Heart left ventricle (tissue), 16 donors: ENCODE results near the gene VMP1. TPM values are rescaled to one million over a fixed set of nuclear protein-coding genes. Genes with fewer than 3 reads are reported as not detected.

Source experiments
- ATAC-seq, 4 donors: fragments of 200-7000 bp; cut with Tn5 transposase; one replicate each; pipeline ENCODE4 v1.9.1; 2020 to 2022; ENCODE audit warnings: moderate library complexity in 4 of 4, mild to moderate bottlenecking in 3 of 4, moderate number of reproducible peaks in 1 of 4
- DNase-seq, 5 donors: peaks; one replicate each; pipeline ENCODE4 v3.0.0-alpha.2; 2020
- H3K27ac ChIP-seq, 12 donors: fragments of 200-600 bp; sonication (generic) in 4 of 12; one replicate each; pipeline versions ENCODE4 v1.5.0 to v1.8.0; 2016 to 2022; ENCODE audit warnings: mild to moderate bottlenecking in 2 of 12
- H3K27me3 ChIP-seq, 9 donors: fragments of 200-600 bp; sonication (generic) in 2 of 9; one replicate each; pipeline versions ENCODE4 v1.5.1 to v1.8.0; 2016 to 2022; ENCODE audit warnings: mild to moderate bottlenecking in 3 of 9
- H3K36me3 ChIP-seq, 9 donors: fragments of 200-600 bp; sonication (generic) in 2 of 9; one replicate each; pipeline versions ENCODE4 v1.5.0 to v1.8.0; 2018 to 2022; ENCODE audit warnings: mild to moderate bottlenecking in 2 of 9
- H3K4me1 ChIP-seq, 12 donors: fragments of 200-600 bp; sonication (generic) in 4 of 12; one replicate each; pipeline versions ENCODE4 v1.5.0 to v1.8.0; 2016 to 2022; ENCODE audit warnings: mild to moderate bottlenecking in 3 of 12
- H3K4me3 ChIP-seq, 12 donors: fragments of 200-600 bp; sonication (generic) in 4 of 12; one replicate each; pipeline versions ENCODE4 v1.5.0 to v1.8.0; 2017 to 2022; ENCODE audit warnings: mild to moderate bottlenecking in 9 of 12, moderate library complexity in 4 of 12
- H3K9me3 ChIP-seq, 12 donors: fragments of 200-600 bp; sonication (generic) in 4 of 12; one replicate each; pipeline versions ENCODE4 v1.5.0 to v1.8.0; 2016 to 2022; ENCODE audit warnings: mild to moderate bottlenecking in 1 of 12
- POLR2A ChIP-seq, 2 donors: fragments of 450-650 bp; IDR thresholded peaks; one replicate each; pipeline ENCODE4 v1.6.1; 2017; ENCODE audit warnings: antibody characterized with exemption in 2 of 2, mild to moderate bottlenecking in 2 of 2, moderate library complexity in 2 of 2
- WGBS, 4 donors: extraction: QIAGEN DNeasy Blood & Tissue Kit in 2 of 4; methylation state at CpG; one replicate each; pipeline versions ENCODE4 v1.1.5 to v1.1.7; 2013 to 2018; 5-methylcytosine and 5-hydroxymethylcytosine counted together
- intact Hi-C, 10 donors: fragments of 100-400 bp; cut with DNase I; formaldehyde crosslinking; loops; one replicate each; pipeline versions ENCODE4 v1.11.1 to v1.14.2; 2022
- polyA plus RNA-seq, 2 donors: library from polyadenylated mRNA; stranded (reverse); fragments of 200-250 nt; gene quantifications; one replicate each; pipeline ENCODE4 v1.2.3, GENCODE V29; 2013
- total RNA-seq, 9 donors: library from RNA; depleted of rRNA in 2 of 9; stranded (reverse); fragments of >200 nt in 2 of 9; fragmentation: NEBNext Ultra II Directional in 3 of 9; extraction: Animal tissue kit (Norgen Biotek cat#: 25700) in 3 of 9; gene quantifications; one replicate each; pipeline versions ENCODE4 v1.1.0 to v1.2.4, GENCODE V29; 2016 to 2023
- TF ChIP-seq, protein P1 (sequence below), 12 donors: fragments of 200-600 bp; sonication (generic) in 4 of 12; IDR thresholded peaks; one replicate each; pipeline versions ENCODE4 v1.5.0 to v1.8.0; 2018 to 2022; ENCODE audit warnings: antibody characterized with exemption in 12 of 12, mild to moderate bottlenecking in 5 of 12
- donor health status: ischemic (EF 13 %, LVEDD 7.1; RV severe dilation, severe dysfunction).
- donor health status: healthy with polysubstance abuse.
- donor health status: DM: no; HTN: yes; CAD: no.
- donor health status: DM: no; HTN: no; CAD: no.
- donor health status: ischemic (EF 25% LVEDD 6.9; RV normal size, moderate dysfunction).
- donor health status: ischemic (EF 25% LVEDD 5.7; RV mildly dilated, moderate dysfunction).
- donor health status: healthy.
- donor health status: DM: yes; HTN: yes; CAD: no.
- donor health status: ischemic (EF 35%, LVEDD 5.7; RV mildly dilated, moderate dysfunction).
- donor health status: nonischemic (EF 11% LVEDD 7.7; RV severe dilation, severe dysfunction).
- donor health status: DM: yes; HTN: yes; CAD: no.
- donor health status: PGD.
- donor health status: ischemic (EF 29% LVEDD 5.4; RV normal size, mild dysfunction).
- donor health status: nonischemic (EF 23%, LVEDD 6.1; RV moderate dilation, normal function).

The VMP1 gene
- total and polyA plus RNA-seq, 11 donors, result 19.3 to 181 (median 50.1) TPM

DNA sequence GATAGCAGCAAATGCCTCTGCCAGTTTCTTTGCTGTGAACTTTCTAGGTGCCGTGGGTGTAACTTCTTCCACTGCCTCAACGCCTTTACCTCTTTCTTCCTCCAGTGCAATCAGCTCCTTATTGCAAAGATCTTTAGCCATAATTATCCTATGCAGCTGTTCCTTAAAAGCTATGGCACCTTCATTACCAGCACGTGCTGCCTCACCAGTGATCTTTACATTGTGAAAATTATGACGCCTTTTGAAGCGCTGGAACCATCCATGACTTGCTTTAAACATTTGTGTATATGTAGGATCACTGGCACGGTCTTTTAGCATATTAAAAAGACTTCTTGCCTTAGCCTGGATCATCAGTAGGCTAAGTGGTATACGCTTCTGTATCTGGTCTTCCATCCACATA, 8.2 kb upstream of the VMP1 start:
- TF ChIP-seq, protein P1, sequence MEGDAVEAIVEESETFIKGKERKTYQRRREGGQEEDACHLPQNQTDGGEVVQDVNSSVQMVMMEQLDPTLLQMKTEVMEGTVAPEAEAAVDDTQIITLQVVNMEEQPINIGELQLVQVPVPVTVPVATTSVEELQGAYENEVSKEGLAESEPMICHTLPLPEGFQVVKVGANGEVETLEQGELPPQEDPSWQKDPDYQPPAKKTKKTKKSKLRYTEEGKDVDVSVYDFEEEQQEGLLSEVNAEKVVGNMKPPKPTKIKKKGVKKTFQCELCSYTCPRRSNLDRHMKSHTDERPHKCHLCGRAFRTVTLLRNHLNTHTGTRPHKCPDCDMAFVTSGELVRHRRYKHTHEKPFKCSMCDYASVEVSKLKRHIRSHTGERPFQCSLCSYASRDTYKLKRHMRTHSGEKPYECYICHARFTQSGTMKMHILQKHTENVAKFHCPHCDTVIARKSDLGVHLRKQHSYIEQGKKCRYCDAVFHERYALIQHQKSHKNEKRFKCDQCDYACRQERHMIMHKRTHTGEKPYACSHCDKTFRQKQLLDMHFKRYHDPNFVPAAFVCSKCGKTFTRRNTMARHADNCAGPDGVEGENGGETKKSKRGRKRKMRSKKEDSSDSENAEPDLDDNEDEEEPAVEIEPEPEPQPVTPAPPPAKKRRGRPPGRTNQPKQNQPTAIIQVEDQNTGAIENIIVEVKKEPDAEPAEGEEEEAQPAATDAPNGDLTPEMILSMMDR (IDR thresholded peaks at IDR 0.05), result no peak
- TF ChIP-seq POLR2A (IDR thresholded peaks at IDR 0.05), result no peak
- no peak for ATAC-seq
- H3K4me1 ChIP-seq, result peaks cover 0 to 34% (median 0%) of the 10 kb centered on the region in 12 donors
- H3K4me3 ChIP-seq, result no peak overlapping the region
- intact Hi-C loops, result no loop called here
- no peaks in the 10 kb centered on the region for H3K9me3 ChIP-seq
- no peaks in the 10 kb centered on the region for H3K27me3 ChIP-seq
- no peak for DNase-seq
- no peak overlapping the region for H3K27ac ChIP-seq
- WGBS, 4 donors, result 94 to 96% (median 95%) methylated on average over 7 of the region's 7 CpGs
- H3K36me3 ChIP-seq, result peaks cover 0 to 91% (median 64%) of the 10 kb centered on the region in 9 donors

DNA sequence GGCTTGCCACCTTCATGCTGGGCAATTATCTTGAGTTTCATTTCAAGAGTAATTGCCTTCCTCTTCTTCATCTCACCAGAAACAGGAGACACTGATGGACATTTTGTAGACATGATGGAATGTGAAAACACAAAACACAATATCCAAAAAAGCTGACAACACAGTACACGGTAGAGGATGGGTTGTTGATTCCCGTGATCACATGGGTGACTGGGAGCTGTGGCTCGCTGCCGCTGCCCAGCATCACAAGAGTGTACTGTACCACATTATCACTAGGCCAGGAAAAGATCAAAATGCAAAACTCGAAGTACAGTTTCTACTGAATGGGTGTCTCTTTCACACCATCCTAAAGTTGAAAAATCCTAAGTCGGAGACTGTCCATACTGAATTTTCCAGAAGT, 7.7 kb upstream of the VMP1 start:
- peaks cover 0 to 37% (median 0%) of the 10 kb centered on the region in 12 donors for H3K4me1 ChIP-seq
- TF ChIP-seq POLR2A (IDR thresholded peaks at IDR 0.05), result no peak
- TF ChIP-seq, protein P1 (IDR thresholded peaks at IDR 0.05), result no peak
- intact Hi-C loops, result loop anchor here in 1 of 10 donors (5.0 kb wide), 1 partner anchor 32 kb away; no protein-coding TSS in a partner anchor
- ATAC-seq (no peak), DNase-seq (no peak)
- H3K4me3 ChIP-seq, result no peak overlapping the region
- H3K36me3 ChIP-seq, result peaks cover 0 to 87% (median 59%) of the 10 kb centered on the region in 9 donors
- no peaks in the 10 kb centered on the region for H3K27me3 ChIP-seq
- no peak overlapping the region for H3K27ac ChIP-seq
- 91 to 93% (median 92%) methylated on average over 6 of the region's 6 CpGs for WGBS, 4 donors
- H3K9me3 ChIP-seq, result no peaks in the 10 kb centered on the region

DNA sequence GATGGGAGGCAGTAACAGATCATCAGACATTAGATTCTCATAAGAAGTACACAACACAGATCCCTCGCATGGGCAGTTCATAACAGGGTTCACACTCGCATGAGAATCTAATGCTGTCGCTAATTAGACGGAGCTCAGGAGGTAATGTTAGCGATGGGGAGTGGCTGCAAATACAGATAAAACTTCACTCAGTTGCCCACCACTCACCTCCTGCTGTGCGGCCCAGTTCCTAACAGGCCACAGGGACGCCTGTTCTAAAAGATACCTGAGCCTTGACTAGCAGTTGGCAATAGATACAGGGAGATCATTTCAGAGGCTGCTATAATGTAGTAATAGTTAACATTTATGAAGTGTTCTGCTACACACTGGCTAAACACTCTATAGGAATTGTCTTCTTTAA, 5.2 kb upstream of the VMP1 start:
- Histone ChIP-seq H3K9me3 (no peaks in the 10 kb centered on the region), H3K4me1 (peaks cover 0 to 57% (median 14%) of the 10 kb centered on the region in 12 donors), H3K27me3 (no peaks in the 10 kb centered on the region), H3K36me3 (peaks cover 0 to 66% (median 34%) of the 10 kb centered on the region in 9 donors), H3K27ac (no peak overlapping the region), H3K4me3 (no peak overlapping the region)
- intact Hi-C loops, result loop anchor here in 1 of 10 donors (5.0 kb wide), 1 partner anchor 35 kb away; no protein-coding TSS in a partner anchor
- no peak for DNase-seq
- 91 to 94% (median 93%) methylated on average over 7 of the region's 7 CpGs for WGBS, 4 donors
- TF ChIP-seq, protein P1 (IDR thresholded peaks at IDR 0.05), result no peak
- TF ChIP-seq POLR2A (IDR thresholded peaks at IDR 0.05), result no peak
- no peak for ATAC-seq

DNA sequence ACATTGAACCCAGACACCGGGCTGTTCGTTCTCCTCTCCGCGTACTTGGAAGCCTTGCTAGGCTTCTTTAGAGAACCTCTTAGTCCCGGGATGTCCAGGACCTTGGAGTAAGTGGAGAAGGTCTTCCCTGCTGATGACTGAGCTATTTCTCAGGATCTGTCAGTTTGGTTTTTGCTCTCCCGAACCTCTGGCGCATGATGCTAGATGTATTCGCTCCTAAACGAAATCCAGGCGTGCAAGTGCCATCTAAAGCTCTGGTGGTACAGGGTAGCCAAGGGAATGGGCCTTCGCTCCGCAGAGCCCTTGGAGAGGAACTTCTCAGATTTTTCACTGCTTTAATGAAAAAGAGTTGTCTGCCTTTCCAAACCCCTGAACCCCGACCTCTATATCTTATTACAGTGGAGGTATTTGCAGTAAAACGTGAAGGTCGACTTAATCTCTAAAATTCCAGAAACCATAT, 547 bp downstream of the VMP1 start:
- Histone ChIP-seq H3K27ac (peak overlapping the region; percentile 63 to 96 (median 91)), H3K27me3 (no peaks in the 10 kb centered on the region), H3K36me3 (peaks cover 0 to 17% (median 0%) of the 10 kb centered on the region in 9 donors), H3K4me3 (peak overlapping the region; percentile 50 to 93 (median 79)), H3K4me1 (peaks cover 4 to 77% (median 30%) of the 10 kb centered on the region in 12 donors), H3K9me3 (no peaks in the 10 kb centered on the region)
- 0 to 2% (median 1%) methylated on average over 12 to 15 of the region's 15 CpGs for WGBS, 4 donors
- ATAC-seq, result peak in 3 of 4 donors; percentile 1 to 15 (median 13)
- TF ChIP-seq POLR2A (IDR thresholded peaks at IDR 0.05), result no peak
- TF ChIP-seq, protein P1 (IDR thresholded peaks at IDR 0.05), result no peak
- no peak for DNase-seq
- intact Hi-C loops, result loop anchor here in 1 of 10 donors (5.0 kb wide), 1 partner anchor 91 kb away; the partner anchor contains the start of gene CLTC
